H1 (cell line): ENCODE data around the gene TAS1R1. TPM values are rescaled to one million over a fixed set of nuclear protein-coding genes. Genes with fewer than 3 reads are reported as not detected.
A peak's percentile ranks its signal among the peaks of the same experiment; 100 is the strongest.

Experiments
- CBX5 ChIP-seq: fragments of 300-800, 300-1000 bp; sonication (generic); IDR thresholded peaks from 2 replicates; pipeline ENCODE4 v1.7.1; 2016; ENCODE audit warnings: antibody characterized with exemption, low read length, low read depth
- CBX8 ChIP-seq: fragments of 300-800, 300-1000 bp; sonication (generic); IDR thresholded peaks from 2 replicates; pipeline ENCODE4 v1.7.1; 2016; ENCODE audit warnings: low read depth, low read length, borderline replicate concordance
- CEBPB ChIP-seq: IDR thresholded peaks from 2 replicates; pipeline ENCODE4 v1.6.1; 2012; ENCODE audit warnings: low read depth, low read length
- CHD1 ChIP-seq: IDR thresholded peaks from 2 replicates; pipeline ENCODE4 v1.6.1; 2012; ENCODE audit warnings: low read depth, low read length, improper control_type of control experiment
- EGR1 ChIP-seq: IDR thresholded peaks from 2 replicates; pipeline ENCODE4 v1.6.1; 2011; ENCODE audit warnings: low read depth, low read length, borderline replicate concordance
- EZH2 ChIP-seq: fragments of 200-600 bp; sonication (generic); IDR thresholded peaks from 2 replicates; pipeline ENCODE4 v1.7.1; 2012; ENCODE audit warnings: low read depth, mild to moderate bottlenecking, moderate library complexity, low read length, inconsistent platforms; ENCODE audit not compliant: severe bottlenecking
- FOSL1 ChIP-seq: IDR thresholded peaks from 2 replicates; pipeline ENCODE4 v1.6.1; 2011; ENCODE audit warnings: mild to moderate bottlenecking, low read depth, low read length, moderate library complexity; ENCODE audit not compliant: insufficient read depth
- GABPA ChIP-seq: IDR thresholded peaks from 2 replicates; pipeline ENCODE4 v1.6.1; 2011; ENCODE audit warnings: mild to moderate bottlenecking, low read length, moderate library complexity, borderline replicate concordance; ENCODE audit not compliant: insufficient read depth
- KDM5A ChIP-seq: fragments of 200-600 bp; IDR thresholded peaks from 2 replicates; pipeline ENCODE4 v1.7.1; 2012; ENCODE audit warnings: mild to moderate bottlenecking, low read length, inconsistent platforms, mixed read lengths
- NANOG ChIP-seq: IDR thresholded peaks from 2 replicates; pipeline ENCODE4 v1.6.1; 2011; ENCODE audit warnings: low read length, low read depth, mild to moderate bottlenecking, inconsistent platforms; ENCODE audit not compliant: insufficient read depth, poor library complexity, severe bottlenecking
- RBBP5 ChIP-seq: IDR thresholded peaks from 2 replicates; pipeline ENCODE4 v1.7.1; 2012; ENCODE audit warnings: low read depth, mild to moderate bottlenecking, inconsistent platforms, low read length, moderate library complexity, borderline replicate concordance
- SAP30 ChIP-seq: fragments of 300-600 bp; sonication (generic); IDR thresholded peaks from 2 replicates; pipeline ENCODE4 v1.7.1; 2012; ENCODE audit warnings: low read length, moderate library complexity, mild to moderate bottlenecking, inconsistent platforms; ENCODE audit not compliant: insufficient read depth, insufficient replicate concordance
- SIRT6 ChIP-seq: IDR thresholded peaks from one replicate; pipeline ENCODE4 v1.7.1; 2012; ENCODE audit warnings: low read length, inconsistent platforms
- SIX5 ChIP-seq: IDR thresholded peaks from 2 replicates; pipeline ENCODE4 v1.6.1; 2011; ENCODE audit warnings: mild to moderate bottlenecking, low read depth, low read length
- SP1 ChIP-seq: IDR thresholded peaks from 2 replicates; pipeline ENCODE4 v1.6.1; 2011; ENCODE audit warnings: low read depth, low read length
- SP2 ChIP-seq: IDR thresholded peaks from 2 replicates; pipeline ENCODE4 v1.6.1; 2012; ENCODE audit warnings: mild to moderate bottlenecking, low read length, inconsistent platforms
- SRF ChIP-seq: IDR thresholded peaks from 2 replicates; pipeline ENCODE4 v1.6.1; 2011; ENCODE audit warnings: mild to moderate bottlenecking, low read depth, low read length, moderate library complexity
- TAF7 ChIP-seq: optimal IDR thresholded peaks from 2 replicates; pipeline ENCODE3; 2011; ENCODE audit warnings: low read depth, mild to moderate bottlenecking, inconsistent platforms, low read length, moderate library complexity, borderline replicate concordance
- TCF12 ChIP-seq: IDR thresholded peaks from 2 replicates; pipeline ENCODE4 v1.6.1; 2011; ENCODE audit warnings: low read depth, mild to moderate bottlenecking, low read length
- polyA plus RNA-seq, 7 experiments: library from polyadenylated mRNA; depleted of rRNA in 3 of 7; stranded (reverse) in 5 of 7; unstranded in 2 of 7; fragments of >200 nt in 5 of 7; fragments of 200-250 nt in 2 of 7; gene quantifications; 1 replicate in 5 of 7; 2 replicates in 1 of 7; 4 replicates in 1 of 7; pipeline versions ENCODE4 v1.2.1 to v1.2.3, GENCODE V29; 2011 to 2013; ENCODE audit warnings: missing spikeins in 2 of 7, mixed read lengths in 2 of 7
- total RNA-seq: library from RNA; stranded (reverse); fragmentation: NEBNext Ultra II Directional; extraction: Animal tissue kit (Norgen Biotek cat#: 25700); gene quantifications from 2 replicates; pipeline ENCODE4 v1.2.1, GENCODE V29; 2021
- TF ChIP-seq, protein P1 (sequence below): IDR thresholded peaks from 2 replicates; pipeline ENCODE4 v1.6.1; 2012; ENCODE audit warnings: low read length, inconsistent platforms
- TF ChIP-seq, protein P2 (sequence below): IDR thresholded peaks from 2 replicates; pipeline ENCODE4 v1.6.1; 2011; ENCODE audit warnings: low read depth, mild to moderate bottlenecking, low read length; ENCODE audit not compliant: insufficient read depth
- TF ChIP-seq, protein P3 (sequence below): IDR thresholded peaks from 2 replicates; pipeline ENCODE4 v1.6.1; 2011; ENCODE audit warnings: low read length, improper control_type of control experiment

TAS1R1 gene
- total and polyA plus RNA-seq, 2 of the 8 experiments (the other 6 are each of a cell fraction or from before 2014, with no cell fraction given), result 0.26 TPM; not detected in 1

DNA sequence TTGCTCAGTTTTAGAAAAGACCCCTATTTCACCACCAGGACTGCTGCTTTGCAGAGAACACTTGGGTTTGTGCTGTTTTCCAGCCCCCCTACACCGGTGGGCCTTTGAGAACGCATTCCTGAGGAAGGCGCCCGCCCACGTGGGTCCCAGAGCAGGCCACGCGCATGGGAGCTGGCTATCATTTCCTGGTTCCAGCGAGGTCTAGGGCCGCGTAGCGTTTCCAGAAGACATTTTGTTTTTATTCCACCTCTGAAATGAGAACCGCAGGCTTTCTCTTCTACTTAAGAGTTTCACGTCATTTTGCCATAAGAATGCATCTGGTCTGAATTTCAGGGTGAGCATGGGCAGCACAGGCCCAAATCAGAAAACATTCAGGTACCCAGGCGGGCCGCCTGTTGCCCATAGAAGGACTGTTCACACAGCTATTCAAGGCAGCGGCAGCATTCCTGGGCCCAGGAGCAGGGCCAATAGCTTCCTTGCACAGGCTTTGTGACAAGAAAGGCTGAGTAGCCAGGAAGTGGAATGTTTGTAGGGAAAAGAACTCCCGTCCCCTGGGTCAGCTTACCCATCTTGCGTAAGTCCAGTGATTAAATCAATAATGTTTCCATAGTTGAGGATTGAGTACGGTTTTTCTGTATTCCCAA, 48.9 kb downstream of the TAS1R1 start (continued):
- TF ChIP-seq TCF12 (no peak), NANOG (no peak), GABPA (no peak), RBBP5 (no peak), TAF7 (peak; percentile 47), EZH2 (no peak), SAP30 (no peak), EGR1 (0 out of 2 replicates have a peak, but pooled peaks have one; percentile 36), CHD1 (no peak), SIX5 (no peak), SIRT6 (no peak), FOSL1 (no peak), SP2 (no peak), CEBPB (peak; percentile 88), KDM5A (no peak), SP1 (peak; percentile 70), CBX8 (no peak), CBX5 (no peak), SRF (peak; percentile 95)
- TF ChIP-seq, protein P1, sequence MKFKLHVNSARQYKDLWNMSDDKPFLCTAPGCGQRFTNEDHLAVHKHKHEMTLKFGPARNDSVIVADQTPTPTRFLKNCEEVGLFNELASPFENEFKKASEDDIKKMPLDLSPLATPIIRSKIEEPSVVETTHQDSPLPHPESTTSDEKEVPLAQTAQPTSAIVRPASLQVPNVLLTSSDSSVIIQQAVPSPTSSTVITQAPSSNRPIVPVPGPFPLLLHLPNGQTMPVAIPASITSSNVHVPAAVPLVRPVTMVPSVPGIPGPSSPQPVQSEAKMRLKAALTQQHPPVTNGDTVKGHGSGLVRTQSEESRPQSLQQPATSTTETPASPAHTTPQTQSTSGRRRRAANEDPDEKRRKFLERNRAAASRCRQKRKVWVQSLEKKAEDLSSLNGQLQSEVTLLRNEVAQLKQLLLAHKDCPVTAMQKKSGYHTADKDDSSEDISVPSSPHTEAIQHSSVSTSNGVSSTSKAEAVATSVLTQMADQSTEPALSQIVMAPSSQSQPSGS, result no peak
- TF ChIP-seq, protein P2, sequence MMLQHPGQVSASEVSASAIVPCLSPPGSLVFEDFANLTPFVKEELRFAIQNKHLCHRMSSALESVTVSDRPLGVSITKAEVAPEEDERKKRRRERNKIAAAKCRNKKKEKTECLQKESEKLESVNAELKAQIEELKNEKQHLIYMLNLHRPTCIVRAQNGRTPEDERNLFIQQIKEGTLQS, result no peak
- TF ChIP-seq, protein P3, sequence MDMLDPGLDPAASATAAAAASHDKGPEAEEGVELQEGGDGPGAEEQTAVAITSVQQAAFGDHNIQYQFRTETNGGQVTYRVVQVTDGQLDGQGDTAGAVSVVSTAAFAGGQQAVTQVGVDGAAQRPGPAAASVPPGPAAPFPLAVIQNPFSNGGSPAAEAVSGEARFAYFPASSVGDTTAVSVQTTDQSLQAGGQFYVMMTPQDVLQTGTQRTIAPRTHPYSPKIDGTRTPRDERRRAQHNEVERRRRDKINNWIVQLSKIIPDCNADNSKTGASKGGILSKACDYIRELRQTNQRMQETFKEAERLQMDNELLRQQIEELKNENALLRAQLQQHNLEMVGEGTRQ, result peak; percentile 44; the same call in 1 of the 2 replicates
